A673 (cell line): ENCODE measurements around the gene GH2. TPM values are rescaled to one million over a fixed set of nuclear protein-coding genes. Genes with fewer than 3 reads are reported as not detected.
A peak's percentile ranks its signal among the peaks of the same experiment; 100 is the strongest.

Source experiments
- BruUV-seq: library from RNA; stranded (reverse); fragments of 400-500 nt; replicated peaks from 2 replicates; lab custom pipeline; 2021; lab: Mats Ljungman, UMichigan
- CTCF ChIA-PET: fragments of 300-600 bp; sonication (Branson Sonifier 250); formaldehyde crosslinking; loops from one replicate; lab custom pipeline; 2022; ENCODE audit warnings: antibody characterized with exemption; lab: Charles Lee
- POLR2A ChIA-PET: fragments of 300-600 bp; sonication (Branson Sonifier 250); formaldehyde crosslinking; loops from one replicate; lab custom pipeline; 2022; ENCODE audit warnings: antibody characterized with exemption; ENCODE audit not compliant: low non-redundant PET; lab: Charles Lee
- DNase-seq: peaks from one replicate; pipeline ENCODE4 v3.0.0-alpha.2; 2015; ENCODE audit warnings: low spot score
- H3K27ac ChIP-seq: fragments of 200-600 bp; sonication (generic); 2 replicates; pipeline ENCODE4 v1.5.1; 2016; ENCODE audit warnings: mixed run types, low read depth, mild to moderate bottlenecking, mixed read lengths, antibody characterized with exemption, low read length; ENCODE audit not compliant: poor library complexity, severe bottlenecking
- H3K27me3 ChIP-seq: fragments of 200-600 bp; sonication (generic); replicated peaks from 2 replicates; pipeline ENCODE4 v1.6.1; 2017; ENCODE audit warnings: mixed run types, low read depth, mild to moderate bottlenecking, mixed read lengths, antibody characterized with exemption, low read length; ENCODE audit not compliant: insufficient read depth, poor library complexity
- H3K36me3 ChIP-seq: fragments of 200-600 bp; sonication (generic); 2 replicates; pipeline ENCODE4 v1.6.1; 2016; ENCODE audit warnings: mixed run types, mild to moderate bottlenecking, mixed read lengths, antibody characterized with exemption, low read length; ENCODE audit not compliant: insufficient read depth, poor library complexity, severe bottlenecking
- H3K4me1 ChIP-seq: fragments of 200-600 bp; sonication (generic); 2 replicates; pipeline ENCODE4 v1.6.1; 2017; ENCODE audit warnings: mixed run types, mild to moderate bottlenecking, mixed read lengths, antibody characterized with exemption, low read length; ENCODE audit not compliant: insufficient read depth, poor library complexity, severe bottlenecking
- H3K4me3 ChIP-seq: fragments of 200-600 bp; sonication (generic); 2 replicates; pipeline ENCODE4 v1.5.1; 2016; ENCODE audit warnings: low read depth, mixed run types, mild to moderate bottlenecking, mixed read lengths, low read length; ENCODE audit not compliant: poor library complexity, severe bottlenecking
- H3K9me3 ChIP-seq: fragments of 200-600 bp; sonication (generic); 2 replicates; pipeline ENCODE4 v1.6.1; 2016; ENCODE audit warnings: mixed run types, low read depth, mild to moderate bottlenecking, mixed read lengths, antibody characterized with exemption, low read length; ENCODE audit not compliant: poor library complexity, severe bottlenecking
- CTCF ChIP-seq: fragments of 300-800, 200-600 bp; sonication (generic); conservative IDR thresholded peaks from 2 replicates; pipeline ENCODE4 v1.5.1; 2017; ENCODE audit warnings: low read depth, mild to moderate bottlenecking, antibody characterized with exemption, low read length, moderate library complexity, mixed read lengths
- EZH2 ChIP-seq: fragments of 200-600 bp; sonication (generic); IDR thresholded peaks from 2 replicates; pipeline ENCODE4 v1.6.1; 2017; ENCODE audit warnings: borderline replicate concordance, low read depth, mild to moderate bottlenecking, mixed read lengths, antibody characterized with exemption, low read length; ENCODE audit not compliant: poor library complexity, severe bottlenecking
- intact Hi-C: fragments of 100-400 bp; cut with micrococcal nuclease; formaldehyde crosslinking; loops from one replicate; pipeline ENCODE4 v1.10.0; 2022; ENCODE audit not compliant: unreplicated experiment
- total RNA-seq: library from RNA; stranded (reverse); gene quantifications from 2 replicates; pipeline ENCODE4 v1.2.3, GENCODE V29; 2021

The GH2 gene
- total RNA-seq, 1 experiment from 2014 or later: not detected

- no peaks in the 10 kb centered on the region for H3K9me3 ChIP-seq
- no peaks in the 10 kb centered on the region for H3K27me3 ChIP-seq
- ChIA-PET CTCF (interaction anchor here (0.7 kb wide), 2 partner anchors 9 to 213 kb away, joined by 3 to 4 read pairs; partner anchors contain the start of gene MAP3K3), POLR2A (no interaction called here)
- no peak overlapping the region for H3K27ac ChIP-seq
- peaks cover 72% of the 10 kb centered on the region for H3K36me3 ChIP-seq
- no TSS peak for BruUV-seq
- H3K4me1 ChIP-seq: peaks cover 31% of the 10 kb centered on the region
- no peak for TF ChIP-seq EZH2
- TF ChIP-seq CTCF: peak; percentile 93
- intact Hi-C loops: loop anchor here (2.0 kb wide), 1 partner anchor 134 kb away; the partner anchor contains the start of gene LIMD2
- DNase-seq: peak; percentile 95
- no peak overlapping the region for H3K4me3 ChIP-seq
Measured at GRCh38 chr17:63834431-63835166, 47.1 kb downstream of the GH2 start.

- ChIA-PET CTCF (interaction anchor here (0.6 to 0.7 kb wide), 3 partner anchors 9 to 212 kb away, joined by 3 to 4 read pairs (median 3); partner anchors contain the start of genes CCDC47, DDX42 and MAP3K3), POLR2A (no interaction called here)
- Histone ChIP-seq H3K27me3 (no peaks in the 10 kb centered on the region), H3K9me3 (no peaks in the 10 kb centered on the region), H3K27ac (no peak overlapping the region), H3K36me3 (peaks cover 79% of the 10 kb centered on the region), H3K4me1 (peaks cover 28% of the 10 kb centered on the region), H3K4me3 (no peak overlapping the region)
- no peak for DNase-seq
- BruUV-seq: no TSS peak
- intact Hi-C loops: loop anchor here (2.0 kb wide), 1 partner anchor 133 kb away; the partner anchor contains the start of gene LIMD2
- no peak for TF ChIP-seq CTCF
- no peak for TF ChIP-seq EZH2
Measured at GRCh38 chr17:63833741-63834373, 47.9 kb downstream of the GH2 start.

- H3K4me1 ChIP-seq: peaks cover 28% of the 10 kb centered on the region
- no TSS peak for BruUV-seq
- intact Hi-C loops: no loop called here
- no peak for TF ChIP-seq EZH2
- no peak for TF ChIP-seq CTCF
- no peak overlapping the region for H3K4me3 ChIP-seq
- H3K9me3 ChIP-seq: no peaks in the 10 kb centered on the region
- no peaks in the 10 kb centered on the region for H3K27me3 ChIP-seq
- DNase-seq: no peak
- ChIA-PET POLR2A (no interaction called here), CTCF (interaction anchor here (0.6 kb wide), 1 partner anchor 59 kb away, joined by 3 read pairs; the partner anchor contains the start of genes CCDC47 and DDX42)
- peaks cover 83% of the 10 kb centered on the region for H3K36me3 ChIP-seq
- no peak overlapping the region for H3K27ac ChIP-seq
Measured at GRCh38 chr17:63833026-63833740, 48.6 kb downstream of the GH2 start.
